Measurements from ENCODE around the gene QSER1.

- TF ChIP-seq CTCF (conservative IDR thresholded peaks at IDR 0.05; ENCODE audit: low read depth, low read length): no peak
- no peak for TF ChIP-seq EZH2 (IDR thresholded peaks at IDR 0.05; ENCODE audit: borderline replicate concordance, low read depth, low read length, poor library complexity, severe bottlenecking)
These were observed 90.0 kb downstream of the QSER1 start for GRCh38 chr11:32982626-32983025.
